HCEC 1CT (cell line): ENCODE data around the gene PIWIL4.

ENCODE experiments used
- DNase-seq: peaks from one replicate; pipeline ENCODE4 v3.0.0-alpha.2; 2017

Gene PIWIL4

GRCh38 chr11:94666792-94667721, 99.9 kb downstream of the PIWIL4 start:
- no peak for DNase-seq

- no peak for DNase-seq
Observed at GRCh38 chr11:94668212-94668793, 101.1 kb downstream of the PIWIL4 start.

- no peak for DNase-seq
Observed at GRCh38 chr11:94669023-94669422, 101.9 kb downstream of the PIWIL4 start.
